GM19238 (cell line): ENCODE measurements around the gene RASSF7.

ENCODE experiments used
- DNase-seq: peaks from one replicate; pipeline ENCODE4 v3.0.0; 2011; ENCODE audit warnings: low spot score; ENCODE audit not compliant: insufficient read length

The RASSF7 gene

GRCh38 chr11:532527-532985, 28.2 kb upstream of the RASSF7 start:
- no peak for DNase-seq

GRCh38 chr11:532986-533585, 27.7 kb upstream of the RASSF7 start:
- DNase-seq: no peak

GRCh38 chr11:533586-534395, 27.0 kb upstream of the RASSF7 start:
- no peak for DNase-seq

- peak; percentile 45 for DNase-seq
Measured at GRCh38 chr11:534396-535209, 26.2 kb upstream of the RASSF7 start.

- DNase-seq: no peak
Measured at GRCh38 chr11:535210-535518, 25.6 kb upstream of the RASSF7 start.

GRCh38 chr11:535519-536454, 25.0 kb upstream of the RASSF7 start, which contains the start of gene HRAS:
TSS of gene HRAS (minus strand) at chr11:535576.
- peak; percentile 100 for DNase-seq

GRCh38 chr11:536841-537621, 23.7 kb upstream of the RASSF7 start, which contains the start of gene LRRC56:
TSS of gene LRRC56 (plus strand) at chr11:537527. CDS start at chr11:540685, 3,158 bp downstream.
- DNase-seq: peak; percentile 99

GRCh38 chr11:537622-538430, 22.9 kb upstream of the RASSF7 start:
- DNase-seq: no peak

GRCh38 chr11:538431-539051, 22.2 kb upstream of the RASSF7 start:
- DNase-seq: no peak

GRCh38 chr11:539971-540481, 20.7 kb upstream of the RASSF7 start:
- DNase-seq: no peak

GRCh38 chr11:540583-541432, 20.0 kb upstream of the RASSF7 start:
- no peak for DNase-seq

- no peak for DNase-seq
Measured at GRCh38 chr11:541433-541885, 19.3 kb upstream of the RASSF7 start.

- DNase-seq: no peak
Measured at GRCh38 chr11:544817-545166, 16.0 kb upstream of the RASSF7 start.

- DNase-seq: no peak
Measured at GRCh38 chr11:545171-545570, 15.6 kb upstream of the RASSF7 start.

- DNase-seq: no peak
Measured at GRCh38 chr11:548700-549603, 11.8 kb upstream of the RASSF7 start.

- no peak for DNase-seq
Measured at GRCh38 chr11:550021-550745, 10.6 kb upstream of the RASSF7 start.
